Measurements from ENCODE around the gene GOLIM4.

DNA sequence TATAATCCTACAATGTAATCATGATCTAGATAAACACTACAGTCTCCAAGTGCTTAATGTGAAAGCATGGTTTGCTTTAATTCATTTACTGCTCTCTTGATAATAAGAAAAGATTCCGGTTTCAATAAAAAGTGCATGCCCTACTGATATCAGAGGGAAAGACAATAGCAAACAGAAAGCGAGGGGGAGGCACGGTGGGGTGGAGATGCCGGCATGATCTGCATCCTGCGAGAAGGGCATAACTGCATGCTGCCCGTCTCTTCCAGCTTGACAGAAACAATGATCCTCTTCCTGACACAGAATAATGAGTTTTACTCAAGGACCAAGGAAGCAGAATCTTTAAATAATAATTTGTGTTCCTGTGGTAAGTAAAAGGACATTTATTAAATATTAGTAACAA is 51.7 kb downstream of the GOLIM4 start:
- TF ChIP-seq, protein P1, sequence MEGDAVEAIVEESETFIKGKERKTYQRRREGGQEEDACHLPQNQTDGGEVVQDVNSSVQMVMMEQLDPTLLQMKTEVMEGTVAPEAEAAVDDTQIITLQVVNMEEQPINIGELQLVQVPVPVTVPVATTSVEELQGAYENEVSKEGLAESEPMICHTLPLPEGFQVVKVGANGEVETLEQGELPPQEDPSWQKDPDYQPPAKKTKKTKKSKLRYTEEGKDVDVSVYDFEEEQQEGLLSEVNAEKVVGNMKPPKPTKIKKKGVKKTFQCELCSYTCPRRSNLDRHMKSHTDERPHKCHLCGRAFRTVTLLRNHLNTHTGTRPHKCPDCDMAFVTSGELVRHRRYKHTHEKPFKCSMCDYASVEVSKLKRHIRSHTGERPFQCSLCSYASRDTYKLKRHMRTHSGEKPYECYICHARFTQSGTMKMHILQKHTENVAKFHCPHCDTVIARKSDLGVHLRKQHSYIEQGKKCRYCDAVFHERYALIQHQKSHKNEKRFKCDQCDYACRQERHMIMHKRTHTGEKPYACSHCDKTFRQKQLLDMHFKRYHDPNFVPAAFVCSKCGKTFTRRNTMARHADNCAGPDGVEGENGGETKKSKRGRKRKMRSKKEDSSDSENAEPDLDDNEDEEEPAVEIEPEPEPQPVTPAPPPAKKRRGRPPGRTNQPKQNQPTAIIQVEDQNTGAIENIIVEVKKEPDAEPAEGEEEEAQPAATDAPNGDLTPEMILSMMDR (IDR thresholded peaks at IDR 0.05) = no peak
- no peak for TF ChIP-seq POLR2A (IDR thresholded peaks at IDR 0.05)

Measured in body of pancreas (tissue), 4 donors.